COLO668 (cell line): Measurements from ENCODE around the gene NXPH1.
A peak's percentile ranks its signal among the peaks of the same experiment; 100 is the strongest.

Experiments used
- DNase-seq: peaks from one replicate; lab custom pipeline; 2025; ENCODE audit not compliant: unreplicated experiment; lab: John Stamatoyannopoulos, UW

The NXPH1 gene

DNA sequence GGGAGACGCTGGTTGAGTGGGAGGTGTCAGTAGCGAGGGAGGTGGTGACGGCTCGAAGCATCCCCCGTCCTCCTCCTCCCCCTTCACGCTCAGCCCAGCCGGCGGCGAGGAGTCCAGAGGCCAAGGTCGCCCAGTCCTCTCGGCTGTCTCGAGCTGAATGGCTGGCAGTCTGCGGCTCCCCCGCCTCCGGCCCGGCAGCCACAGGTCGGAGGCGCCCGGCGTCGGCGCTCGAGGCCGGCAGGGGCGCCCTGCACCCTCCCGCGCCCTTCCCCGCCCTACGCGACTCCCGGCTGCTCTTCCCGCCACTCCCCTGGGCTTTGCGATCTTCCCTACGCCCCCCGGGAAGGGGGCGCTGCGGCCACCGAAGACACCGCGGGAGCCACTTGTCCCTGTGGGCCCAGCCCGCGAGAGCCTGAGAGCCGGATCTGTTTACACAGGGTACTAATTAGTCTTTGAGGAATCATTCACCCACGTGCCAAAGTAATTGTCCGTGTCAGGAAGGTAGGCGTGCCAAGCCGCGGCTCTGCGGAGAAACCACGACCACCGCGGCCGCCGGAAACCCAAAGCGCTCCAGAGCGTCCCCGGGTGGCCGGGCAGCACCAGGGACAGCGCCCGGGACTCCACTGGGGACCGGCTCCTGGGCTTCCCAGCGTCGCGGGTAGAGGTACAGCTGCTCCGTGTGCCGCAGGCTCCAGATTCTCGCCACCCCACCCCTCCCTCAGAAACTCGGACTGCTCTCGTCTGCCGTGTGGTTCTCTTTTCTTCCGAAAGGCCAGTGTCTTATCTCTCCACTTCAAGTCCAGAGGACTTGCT lies at the start of gene NXPH1:
Gene NXPH1, plus strand, starts transcription at position 133 of the 813 bp plus-strand sequence.
- peak; percentile 95 for DNase-seq

DNA sequence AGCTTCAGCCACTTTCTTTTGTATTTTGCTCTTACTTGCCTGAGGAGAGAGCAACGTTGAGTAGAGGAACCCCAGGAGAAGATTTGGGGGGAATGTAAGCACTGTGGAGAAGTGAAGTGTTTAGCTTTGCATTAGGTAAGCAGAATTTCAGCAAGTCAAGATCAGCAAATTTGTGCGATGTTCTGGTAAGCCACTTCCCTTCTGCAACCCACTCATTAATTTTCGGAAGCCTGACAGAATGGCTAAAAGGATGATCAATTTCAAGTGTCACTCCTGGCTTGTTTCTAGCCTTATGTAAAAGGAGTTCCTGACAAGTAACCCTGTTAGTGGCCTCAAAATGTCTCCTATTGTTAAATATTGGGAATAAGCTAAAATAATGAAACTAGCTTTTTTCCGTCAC lies 48.5 kb upstream of the NXPH1 start:
- no peak for DNase-seq

- no peak for DNase-seq
These were observed 46.4 kb upstream of the NXPH1 start for GRCh38 chr7:8386926-8387550.

GRCh38 chr7:8387551-8388256 lies 45.7 kb upstream of the NXPH1 start:
- DNase-seq: no peak

DNA sequence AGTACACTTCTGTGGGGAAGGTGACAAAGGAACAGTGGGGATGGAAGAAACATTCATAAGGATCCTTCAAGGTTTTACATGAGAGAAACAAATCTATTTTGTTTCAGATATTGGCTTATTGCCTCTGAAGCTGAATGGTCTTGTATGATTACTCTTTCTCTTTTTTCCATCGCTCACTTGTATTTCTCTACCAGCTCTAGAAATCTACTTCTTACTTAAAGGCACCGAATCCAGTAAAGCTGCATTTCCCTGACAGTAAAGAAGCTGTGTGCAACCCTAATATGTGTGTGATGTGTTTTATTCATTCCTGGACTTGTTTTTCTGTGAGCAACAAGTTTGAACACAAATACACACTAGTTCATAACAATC lies 45.2 kb upstream of the NXPH1 start:
- DNase-seq: no peak

DNA sequence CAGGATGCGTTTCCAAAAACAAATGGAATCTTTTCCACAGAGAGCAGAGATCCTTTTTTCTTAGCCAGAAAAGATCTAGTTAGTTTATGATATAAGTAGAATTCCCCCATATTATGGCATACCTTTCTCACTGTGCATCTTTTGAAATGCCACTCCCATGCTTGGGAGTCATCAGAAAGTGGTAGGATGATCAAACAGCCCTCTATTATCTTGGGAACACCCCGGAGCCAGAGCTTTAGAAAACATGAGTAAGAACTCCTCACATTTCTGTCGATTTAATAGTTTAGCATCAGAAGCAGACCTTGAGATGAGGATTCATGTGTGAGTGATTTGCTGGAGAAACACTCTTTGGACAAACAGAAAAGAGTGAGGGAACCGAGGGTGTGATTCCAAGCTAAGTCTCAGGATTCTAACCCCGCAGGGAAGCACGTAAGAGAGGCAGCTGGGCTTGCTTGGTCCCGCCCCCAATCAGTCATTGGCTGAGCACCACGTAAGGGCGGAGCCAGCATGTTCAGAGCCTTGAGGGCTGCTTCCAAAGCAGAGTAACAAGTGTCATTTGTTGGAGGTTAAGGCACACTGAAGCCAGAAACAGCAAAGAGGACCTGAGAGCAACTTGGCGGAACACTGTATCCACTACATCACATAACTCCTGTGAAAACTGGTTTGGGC lies 43.7 kb upstream of the NXPH1 start:
- DNase-seq: no peak

DNA sequence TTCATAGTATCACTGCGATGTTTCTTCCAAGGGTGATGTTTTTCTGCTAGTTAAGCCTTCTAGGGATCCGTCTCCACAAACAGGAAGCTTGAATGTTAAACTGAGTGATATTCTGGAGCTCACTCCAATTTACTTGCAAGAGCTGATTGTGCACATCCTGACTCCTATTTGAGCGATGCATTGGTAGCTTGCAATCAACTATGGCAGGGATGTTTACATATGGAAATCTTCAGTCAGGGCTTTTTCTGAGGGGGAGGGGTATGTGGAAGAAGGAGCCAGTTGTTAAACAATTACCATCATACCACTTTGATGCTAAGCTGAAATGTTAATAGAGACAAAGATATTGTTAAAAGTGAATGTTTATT lies 43.2 kb upstream of the NXPH1 start:
- DNase-seq: no peak

GRCh38 chr7:8391353-8392062 lies 41.9 kb upstream of the NXPH1 start:
- DNase-seq: no peak

GRCh38 chr7:8396294-8396693 lies 37.1 kb upstream of the NXPH1 start:
- DNase-seq: no peak

DNA sequence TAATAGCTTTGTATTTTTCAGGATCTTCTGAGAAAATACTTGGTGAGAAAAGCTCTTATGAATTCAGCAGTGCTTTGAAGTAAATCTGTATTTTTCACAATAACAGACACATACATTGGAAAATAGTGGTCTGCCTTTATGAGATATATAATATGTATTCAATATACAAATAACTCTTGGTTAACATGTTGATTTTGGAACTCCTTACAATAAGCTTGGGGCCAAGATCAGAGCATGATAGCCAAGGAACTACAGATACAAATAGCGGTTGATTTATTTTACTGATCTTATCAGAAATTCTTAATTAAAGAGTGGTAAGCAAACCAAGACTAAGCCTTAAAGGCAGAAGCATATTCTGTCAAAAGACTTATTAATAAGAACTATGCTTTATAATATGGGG lies 24.5 kb upstream of the NXPH1 start:
- DNase-seq: no peak

DNA sequence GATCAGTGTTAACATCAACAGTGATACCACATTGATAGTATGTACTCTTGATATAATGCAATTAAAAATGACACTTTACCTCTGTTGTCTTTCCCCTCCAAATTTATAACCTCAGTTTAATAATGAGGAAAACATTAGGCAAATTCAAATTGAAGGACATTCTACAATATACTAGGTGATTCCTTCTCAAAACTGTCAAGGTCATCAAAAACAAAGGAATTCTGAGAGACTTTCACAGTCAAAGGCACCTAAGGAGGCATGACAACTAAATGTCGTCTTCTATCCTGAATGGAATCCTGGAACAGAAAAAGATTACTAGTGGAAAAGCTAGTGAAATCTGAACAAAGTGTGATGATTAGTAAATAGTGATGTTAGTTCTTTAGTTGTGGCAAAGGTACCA lies 22.3 kb upstream of the NXPH1 start:
- DNase-seq: no peak

DNA sequence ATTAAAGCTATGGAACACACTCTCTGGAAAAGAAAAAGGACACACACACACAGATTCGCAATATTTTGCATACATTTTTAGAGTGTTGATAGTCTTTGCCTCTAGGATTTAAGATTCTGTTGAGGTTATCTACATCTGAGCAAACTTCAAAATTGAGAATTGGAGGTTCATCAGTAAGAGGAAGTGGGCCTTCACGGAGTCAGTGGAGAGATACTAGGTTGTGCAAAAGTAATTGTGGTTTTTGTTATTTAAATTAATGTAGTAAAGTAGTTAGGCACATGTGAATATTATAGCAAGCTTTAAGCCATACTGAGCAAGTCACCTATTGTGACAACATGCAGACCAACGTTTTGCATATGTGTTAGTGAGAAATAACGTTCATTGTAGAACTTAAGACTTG lies 19.8 kb upstream of the NXPH1 start:
- no peak for DNase-seq

- peak; percentile 83 for DNase-seq
These were observed 14.7 kb upstream of the NXPH1 start for GRCh38 chr7:8418629-8419245.

DNA sequence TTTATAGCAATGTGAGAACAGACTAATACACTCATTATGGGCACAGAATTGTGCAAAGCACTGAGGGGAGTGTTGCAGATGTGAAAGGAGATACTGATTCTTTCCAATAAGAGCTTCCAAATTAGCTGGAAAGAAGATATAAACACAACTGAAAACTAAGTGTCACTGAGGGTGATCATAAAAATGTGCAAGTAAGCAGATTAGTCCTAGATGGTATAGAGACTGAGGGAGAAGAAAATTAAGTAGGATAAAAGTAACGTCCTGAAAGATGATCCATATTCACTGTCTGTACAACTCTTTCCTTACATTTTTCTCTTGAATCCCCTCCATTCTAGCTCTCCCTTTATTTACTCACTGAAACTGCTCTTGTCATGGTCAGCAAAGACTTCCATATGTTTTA lies 11.2 kb upstream of the NXPH1 start:
- no peak for DNase-seq

- no peak for DNase-seq
These were observed 10.4 kb upstream of the NXPH1 start for GRCh38 chr7:8423057-8423456.

- no peak for DNase-seq
These were observed 8.2 kb upstream of the NXPH1 start for GRCh38 chr7:8425223-8425622.

DNA sequence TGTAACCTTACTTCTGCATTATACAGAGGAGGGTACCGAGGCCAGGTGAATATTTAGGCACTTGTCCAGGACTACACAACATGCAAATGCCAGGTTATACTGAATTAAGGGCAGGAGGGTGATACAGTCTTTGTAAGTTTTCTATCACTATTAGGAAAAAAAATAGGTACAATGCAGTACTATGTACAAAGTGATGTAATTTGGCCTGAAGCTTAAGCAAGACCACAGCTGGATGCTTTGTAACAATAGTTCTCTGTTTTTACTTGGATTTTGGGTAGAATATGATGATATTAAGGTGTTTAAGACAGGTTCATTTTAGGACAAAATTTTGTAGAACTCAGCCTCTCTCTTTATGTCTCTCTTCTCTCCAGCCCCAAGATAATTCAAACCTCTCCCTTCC lies 2.8 kb upstream of the NXPH1 start:
- no peak for DNase-seq

- DNase-seq: peak; percentile 80
These were observed 1.0 kb downstream of the NXPH1 start for GRCh38 chr7:8434290-8435002.

- no peak for DNase-seq
These were observed 1.7 kb downstream of the NXPH1 start for GRCh38 chr7:8435095-8435494.
